ENCODE results near the gene ADM2.

Gene ADM2

GRCh38 chr22:50445880-50446707, 35.2 kb upstream of the ADM2 start:
- DNase-seq = no peak

DNA sequence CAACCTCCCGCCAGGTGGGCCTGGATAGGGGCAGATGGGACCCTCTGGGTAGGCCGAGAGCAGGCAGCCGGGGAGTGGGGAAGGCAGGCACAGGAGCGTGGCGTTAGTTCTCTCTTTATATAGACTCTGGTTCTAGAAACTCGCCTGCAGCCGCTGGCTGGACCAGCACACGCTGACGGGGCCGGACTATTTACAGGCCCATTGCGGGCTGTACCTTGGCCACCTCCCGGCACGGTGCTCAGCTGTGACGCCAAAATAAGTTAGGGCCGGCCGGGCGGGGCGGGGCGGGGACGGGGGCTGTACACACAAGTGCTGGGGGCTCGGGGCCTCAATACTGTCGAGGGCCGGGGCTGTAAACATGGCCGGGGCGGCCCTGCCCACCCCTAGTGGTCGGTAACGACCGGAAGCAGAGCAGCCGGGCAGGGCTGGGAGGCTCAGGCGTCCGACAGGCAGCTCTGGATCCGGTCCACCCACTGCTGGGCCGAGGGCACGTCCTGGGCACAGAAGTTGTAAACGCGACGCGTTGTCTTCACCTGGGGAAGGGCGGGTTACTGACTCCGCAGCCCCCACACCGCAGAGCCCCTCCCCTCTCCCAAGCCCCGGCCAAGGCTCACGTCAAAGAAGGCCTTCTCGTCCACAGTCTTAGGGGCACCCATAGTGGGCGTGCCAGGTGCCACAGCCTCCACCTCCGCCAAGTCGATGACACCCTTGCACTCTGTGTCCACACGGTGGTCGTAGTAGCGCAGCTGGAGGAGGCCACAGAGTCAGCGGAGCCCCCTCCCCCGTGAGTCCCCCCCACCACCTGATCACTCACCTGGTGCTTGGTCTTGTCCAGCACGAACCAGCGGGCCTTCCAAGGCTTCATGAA, 34.4 kb upstream of the ADM2 start:
- DNase-seq = no peak

GRCh38 chr22:50447576-50448551, 33.5 kb upstream of the ADM2 start:
- DNase-seq = no peak

GRCh38 chr22:50452649-50453048, 28.7 kb upstream of the ADM2 start:
- no peak for DNase-seq

DNA sequence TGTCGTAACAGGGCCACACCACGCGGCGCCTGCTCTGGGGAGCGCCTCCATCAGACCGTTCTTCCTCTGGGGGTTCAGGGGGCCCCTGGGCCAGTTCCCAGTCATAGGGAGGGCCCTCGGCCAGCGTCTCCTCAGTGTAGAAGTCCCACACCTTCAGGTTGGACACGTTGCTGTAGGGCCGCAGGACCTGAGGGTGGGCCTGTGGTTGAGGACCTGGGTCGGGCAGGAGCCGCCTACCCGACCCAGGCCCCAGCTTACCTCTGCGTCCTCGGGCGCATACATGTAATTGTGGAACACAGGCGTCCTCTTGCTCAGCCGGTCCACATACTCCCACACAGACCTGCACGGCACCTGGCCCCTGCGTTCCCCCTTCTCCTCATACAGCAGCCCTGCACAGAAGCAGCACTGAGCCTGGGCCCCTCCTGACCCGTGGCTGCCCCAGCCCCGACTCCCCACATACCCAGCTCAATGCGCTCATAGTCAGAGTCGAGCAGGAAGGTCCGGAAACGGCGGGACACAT, 26.7 kb upstream of the ADM2 start:
- DNase-seq = no peak

DNA sequence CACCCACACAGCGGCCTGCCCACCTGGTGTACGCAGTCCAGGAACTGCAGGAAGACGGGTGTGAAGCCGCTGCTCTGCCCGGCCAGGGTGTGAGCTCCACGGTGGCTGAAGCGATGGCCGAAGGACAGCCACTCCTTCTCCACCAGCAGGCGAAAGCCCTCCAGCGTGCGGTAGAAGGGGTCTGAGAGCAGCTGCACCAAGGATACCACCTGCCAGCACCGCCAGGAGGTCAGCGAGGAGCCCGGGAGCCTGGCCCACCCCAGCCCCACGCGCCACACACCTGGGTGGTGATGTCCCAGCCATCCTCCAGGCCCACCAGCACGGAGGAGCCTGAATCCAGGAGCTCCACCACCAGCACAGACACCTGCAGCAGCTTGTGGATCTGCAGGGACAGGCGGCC, 26.1 kb upstream of the ADM2 start:
- DNase-seq = no peak

DNA sequence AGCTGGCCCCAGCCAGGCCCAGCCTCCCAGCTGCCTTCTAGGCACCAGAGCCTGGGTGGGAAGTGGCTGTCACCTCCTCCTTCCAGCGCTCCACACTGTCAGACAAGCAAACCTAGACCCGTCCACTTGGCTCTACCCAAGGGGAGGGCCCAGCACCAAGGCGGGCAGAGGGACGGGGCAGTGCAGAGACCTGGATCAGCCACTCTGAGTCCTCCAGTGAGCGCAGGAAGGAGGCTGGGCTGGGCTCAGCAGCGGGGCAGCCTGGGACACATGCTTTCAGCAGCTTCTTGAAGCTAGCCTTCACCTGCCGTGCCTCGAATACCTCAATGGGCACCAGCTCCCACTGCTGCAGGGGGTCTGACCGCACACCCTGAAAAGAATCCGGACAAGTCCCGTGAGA, 25.3 kb upstream of the ADM2 start:
- no peak for DNase-seq

DNA sequence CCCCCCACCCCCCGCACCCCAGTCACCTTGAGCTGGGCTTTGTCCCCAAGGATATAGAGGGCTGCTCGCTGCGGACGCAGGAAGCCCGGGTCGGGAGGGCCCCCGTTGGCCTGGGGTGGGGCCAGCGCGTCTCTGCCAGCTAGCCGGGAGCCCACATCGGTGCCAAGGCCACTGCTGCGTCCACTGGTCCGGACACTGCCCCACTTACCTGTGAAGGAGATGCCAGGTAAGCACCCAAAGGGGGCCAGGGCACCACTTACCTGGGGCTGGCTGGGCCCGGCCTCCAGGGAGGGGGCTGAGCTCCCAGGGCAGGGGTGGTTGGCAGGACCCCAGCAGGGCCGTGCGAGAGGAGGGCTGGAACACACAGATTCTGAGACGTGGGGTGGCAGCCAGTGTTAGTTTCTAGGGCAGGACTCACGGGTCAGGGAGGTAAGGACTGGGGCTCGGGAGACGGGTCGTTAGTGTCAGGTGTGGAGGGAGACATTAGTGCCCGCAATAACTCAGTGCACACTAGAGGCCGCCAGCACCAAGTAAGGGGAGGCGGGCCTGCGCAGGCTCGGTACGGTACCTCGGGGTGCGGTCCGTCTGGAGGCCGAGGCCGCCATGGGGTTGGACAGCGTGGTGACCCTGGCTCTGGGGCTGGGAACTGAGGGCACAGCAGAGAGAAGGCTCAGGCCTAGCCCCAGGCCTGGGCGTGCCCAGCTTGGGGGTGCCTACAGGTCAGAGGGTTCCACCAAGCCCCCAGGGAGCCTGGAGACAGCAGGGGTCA, 24.7 kb upstream of the ADM2 start:
- DNase-seq = no peak

DNA sequence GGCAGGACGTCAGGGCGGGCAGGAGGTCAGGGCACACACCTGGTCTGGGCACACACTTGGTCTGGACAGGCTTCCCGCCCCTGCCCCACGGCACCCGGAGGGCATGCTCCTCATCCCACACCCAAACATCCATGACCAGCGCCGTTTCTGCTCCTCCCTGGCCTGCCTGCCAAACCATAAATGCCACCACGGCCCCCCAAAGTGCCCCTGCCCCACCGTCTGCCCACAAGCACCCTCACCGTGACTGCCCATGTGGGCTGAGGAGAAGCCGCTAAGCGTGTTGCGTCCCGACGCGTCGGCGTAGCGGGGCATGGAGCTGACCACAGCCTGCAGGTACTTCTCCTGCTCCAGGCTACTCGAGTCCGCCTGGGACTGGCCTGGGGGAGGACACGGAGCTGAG, 22.3 kb upstream of the ADM2 start:
- DNase-seq = no peak

- no peak for DNase-seq
Observed at GRCh38 chr22:50459496-50460140, 21.7 kb upstream of the ADM2 start.

DNA sequence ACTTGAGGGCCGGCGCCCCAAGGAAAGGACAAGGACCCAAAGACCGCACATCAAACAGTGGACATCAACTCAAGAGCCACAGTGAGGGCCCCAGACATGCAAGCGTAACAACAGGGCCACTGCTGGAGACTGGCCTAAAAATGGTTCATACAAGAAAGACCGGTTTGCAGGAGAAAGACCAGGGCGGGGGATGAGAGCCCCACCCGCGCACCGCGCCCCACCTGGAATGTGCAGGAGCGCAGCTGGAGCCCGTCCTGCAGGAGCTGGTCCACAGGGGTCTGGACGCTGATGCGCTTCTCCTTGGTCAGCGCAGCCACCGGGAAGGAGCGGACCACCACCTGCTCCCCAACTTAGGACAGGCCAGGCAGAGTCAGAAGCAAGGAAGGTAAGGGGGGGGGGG, 20.4 kb upstream of the ADM2 start:
- no peak for DNase-seq

GRCh38 chr22:50461536-50461935, 19.8 kb upstream of the ADM2 start:
- no peak for DNase-seq

DNA sequence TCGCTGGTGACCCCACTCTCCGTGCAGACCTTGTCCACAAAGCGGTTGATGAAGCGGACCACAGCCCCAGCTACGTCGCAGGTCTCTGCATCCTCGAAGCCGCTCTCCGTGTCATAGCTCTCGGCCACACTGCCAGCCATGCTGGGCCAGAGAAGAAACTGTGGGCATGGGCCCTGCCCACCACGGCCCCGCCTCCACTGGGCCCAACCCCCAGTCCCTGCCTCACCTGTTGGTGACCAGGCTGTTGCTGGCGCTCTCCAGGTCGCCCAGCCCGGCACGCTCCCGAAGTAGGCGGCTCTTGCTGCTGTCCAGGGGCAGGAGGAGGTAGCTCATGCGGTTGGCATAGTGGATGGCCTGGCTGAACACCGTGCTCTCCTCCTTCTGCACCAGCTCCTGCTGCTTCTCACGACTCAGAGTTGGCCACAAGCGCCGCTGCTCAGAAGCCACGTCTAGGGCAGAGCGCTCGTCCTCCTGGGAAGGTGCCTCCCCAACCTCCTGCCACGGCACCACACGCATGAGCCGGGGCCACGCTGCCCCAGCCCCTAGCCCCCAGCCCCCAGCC, 19.3 kb upstream of the ADM2 start:
- DNase-seq = no peak

- DNase-seq = no peak
Observed at GRCh38 chr22:50463188-50463900, 18.0 kb upstream of the ADM2 start.

DNA sequence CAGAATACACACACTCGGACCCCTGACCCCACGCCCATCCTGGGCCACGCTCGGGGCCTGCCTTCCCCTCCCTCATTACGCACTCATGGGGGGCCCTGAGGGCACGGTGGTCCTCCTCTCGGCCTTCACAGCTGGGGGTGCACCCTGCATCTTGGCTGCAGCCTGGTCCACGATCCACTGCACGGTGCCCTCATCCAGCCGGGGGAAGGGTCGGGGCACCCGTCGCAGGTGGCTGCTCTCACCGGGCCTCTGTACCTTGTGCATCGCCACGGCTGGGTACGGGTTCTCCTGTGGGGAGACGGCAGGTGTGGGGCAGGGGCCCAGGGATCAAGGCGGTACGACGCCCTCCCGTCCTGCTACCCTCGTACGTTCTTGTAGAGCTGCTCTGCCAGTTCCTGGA, 16.9 kb upstream of the ADM2 start:
- no peak for DNase-seq

GRCh38 chr22:50465066-50465930, 16.0 kb upstream of the ADM2 start:
- DNase-seq = no peak

GRCh38 chr22:50467341-50467740, 14.0 kb upstream of the ADM2 start:
- no peak for DNase-seq

DNA sequence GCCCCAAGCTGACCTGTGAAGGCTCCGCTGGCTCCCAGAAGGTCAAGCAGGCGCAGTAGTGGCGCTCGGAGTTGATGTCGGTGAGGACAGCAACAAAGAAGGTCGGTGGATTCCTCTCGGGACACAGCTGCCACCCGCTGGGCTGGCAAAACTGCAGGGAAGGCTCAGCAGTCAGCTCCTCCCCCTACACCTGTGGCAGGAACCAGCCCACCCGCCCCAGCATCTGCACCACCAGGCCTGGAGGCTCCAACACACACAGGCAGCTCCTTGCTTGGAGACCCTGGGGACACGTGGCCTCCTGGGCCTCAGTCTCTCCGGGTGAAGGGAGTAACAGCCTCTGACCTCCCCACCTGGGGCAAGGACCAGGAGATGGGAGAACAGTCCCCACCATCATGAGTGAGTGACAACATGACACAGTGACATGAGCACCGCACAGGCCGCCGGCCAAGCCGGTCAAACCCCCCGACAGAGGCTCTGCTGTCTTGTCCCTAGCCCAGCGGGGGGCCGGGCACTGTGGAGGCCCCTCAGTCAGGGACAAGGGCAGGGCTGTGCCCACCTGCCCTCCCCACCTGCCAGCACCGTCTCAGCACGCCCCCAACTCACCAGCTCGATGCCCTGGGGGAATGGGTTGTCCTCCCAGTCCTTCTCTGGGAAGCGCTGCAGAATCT, 13.4 kb upstream of the ADM2 start:
- DNase-seq = no peak

- DNase-seq = no peak
Observed at GRCh38 chr22:50468626-50469025, 12.7 kb upstream of the ADM2 start.
